NCI-H524 treated with DMSO at 0.1 percent for 48 hours (cell line): ENCODE data around the gene CREB5.

ENCODE experiments used
- DNase-seq: peaks from one replicate; lab custom pipeline; 2025; lab: John Stamatoyannopoulos, UW

The CREB5 gene

DNA sequence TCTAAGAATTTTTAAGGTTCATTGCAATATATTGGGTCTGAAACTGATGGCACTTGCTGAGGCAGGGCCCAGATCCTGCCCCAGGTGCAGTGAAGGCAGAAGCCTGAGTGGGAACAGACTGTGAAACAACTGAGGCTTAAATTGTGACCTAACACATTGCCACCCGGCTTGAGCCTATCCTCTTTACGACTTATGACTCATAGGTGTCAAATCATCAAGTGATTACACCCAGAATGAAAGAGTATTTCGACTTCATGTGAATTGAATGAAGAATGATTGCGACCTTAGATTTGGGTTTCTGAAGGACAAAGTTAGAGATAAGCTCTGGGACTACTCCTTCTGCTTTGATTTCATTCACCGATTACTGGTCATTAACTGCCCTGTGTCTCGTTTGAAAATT is 200.9 kb downstream of the CREB5 start:
- DNase-seq, result no peak

DNA sequence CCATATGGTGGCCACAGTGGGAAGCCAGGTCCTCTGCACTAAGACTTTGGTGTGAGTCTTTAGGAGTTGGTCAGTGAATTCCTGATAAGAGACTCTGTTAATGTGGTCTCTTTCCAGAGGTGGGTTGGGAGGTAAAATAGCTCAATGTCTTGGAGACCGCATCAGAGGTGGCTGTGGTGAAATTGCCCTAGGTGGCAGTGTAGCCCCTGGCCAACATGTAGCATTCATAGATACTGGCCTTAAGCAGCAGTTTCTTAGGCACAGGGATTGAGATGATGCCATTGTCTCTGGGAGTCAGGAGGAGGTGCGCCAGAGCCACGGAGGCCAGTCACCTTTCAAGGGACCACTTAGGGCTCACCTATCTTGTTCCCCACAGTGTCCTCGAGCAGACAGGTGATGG is 202.8 kb downstream of the CREB5 start:
- DNase-seq, result no peak

DNA sequence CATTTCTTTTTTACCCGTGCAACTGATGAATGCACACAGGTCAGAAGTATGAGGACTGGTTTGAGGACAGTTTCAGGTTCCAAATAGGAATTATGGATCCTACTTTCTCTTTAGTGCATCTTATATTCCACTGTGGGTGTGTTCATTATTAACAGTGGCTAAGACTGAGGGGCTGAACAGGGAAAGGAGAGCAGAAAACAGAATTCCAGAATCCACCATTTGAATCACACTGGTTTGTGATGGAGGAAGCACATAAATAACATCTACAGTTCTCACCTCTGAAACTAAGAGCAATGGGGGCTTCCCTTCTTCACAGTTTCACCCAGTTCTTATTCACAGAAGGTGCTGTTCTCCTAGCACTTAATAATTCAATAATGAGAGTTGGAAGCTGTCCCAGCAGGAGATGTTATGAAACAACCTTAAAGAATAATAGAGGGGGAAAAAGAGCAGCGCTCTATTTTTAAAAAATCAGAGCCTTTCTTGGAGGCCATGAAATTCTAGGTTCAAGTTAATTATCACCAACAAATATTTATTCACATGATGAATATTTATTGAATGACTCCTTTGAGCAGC is 205.1 kb downstream of the CREB5 start:
- no peak for DNase-seq

DNA sequence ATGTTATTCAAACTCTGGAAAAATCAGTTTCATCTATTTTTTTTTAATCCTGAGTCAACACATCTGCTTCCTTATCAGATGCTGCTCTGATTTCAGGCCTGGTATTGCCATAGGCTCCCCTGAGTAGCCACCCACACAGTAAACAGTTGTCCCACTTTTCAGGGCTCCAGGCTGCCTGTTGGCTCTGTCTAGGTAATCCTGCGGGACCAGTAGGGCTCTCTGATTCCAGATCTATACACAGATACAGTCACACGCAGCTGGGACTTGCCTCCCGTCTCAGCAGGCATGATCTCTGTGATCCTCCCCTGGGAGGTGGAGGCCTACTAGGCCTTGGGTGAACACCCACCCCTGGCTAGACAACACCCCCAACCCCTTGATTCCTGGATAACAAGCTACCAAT is 206.1 kb downstream of the CREB5 start:
- DNase-seq, result no peak

DNA sequence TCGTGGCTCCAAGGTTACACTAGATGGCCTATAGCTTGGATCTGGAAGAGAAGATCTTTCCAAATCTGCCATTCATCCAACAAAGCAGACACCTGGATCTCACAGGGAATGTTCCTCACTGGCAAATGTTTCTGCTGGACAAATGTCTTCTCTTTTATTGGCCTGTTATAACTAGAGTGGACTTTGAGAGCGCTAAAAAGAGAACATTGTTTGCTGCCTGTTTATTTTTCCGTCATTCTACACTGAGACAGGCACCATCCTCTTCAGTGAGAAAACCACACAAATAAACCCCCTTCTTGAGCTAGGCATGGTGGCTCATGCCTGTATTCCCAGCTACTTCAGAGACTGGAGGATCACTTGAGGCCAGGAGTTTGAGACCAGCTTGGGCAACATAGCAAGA is 206.9 kb downstream of the CREB5 start:
- no peak for DNase-seq

DNA sequence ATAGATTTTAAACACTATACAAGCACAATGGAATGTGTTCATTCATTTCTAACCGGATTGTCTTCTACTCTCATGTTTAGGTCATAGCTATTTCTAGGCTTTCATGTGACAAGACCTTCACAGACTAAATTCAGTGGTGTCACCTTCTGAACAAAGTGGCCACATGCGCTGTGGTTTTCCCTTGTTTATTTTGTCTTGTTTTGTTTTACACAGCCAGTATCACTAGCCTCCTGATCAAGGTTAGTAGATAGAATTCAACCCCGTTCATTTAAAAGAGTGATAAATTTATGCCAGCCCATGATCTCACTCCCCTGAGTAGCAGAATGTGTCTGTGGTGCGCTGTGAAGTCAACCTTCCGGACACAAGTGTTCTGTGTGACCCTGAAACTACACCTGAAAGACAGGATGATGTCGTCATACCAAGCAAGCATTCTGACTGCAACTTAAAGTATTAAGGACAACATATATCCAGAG is 209.1 kb downstream of the CREB5 start:
- no peak for DNase-seq

DNA sequence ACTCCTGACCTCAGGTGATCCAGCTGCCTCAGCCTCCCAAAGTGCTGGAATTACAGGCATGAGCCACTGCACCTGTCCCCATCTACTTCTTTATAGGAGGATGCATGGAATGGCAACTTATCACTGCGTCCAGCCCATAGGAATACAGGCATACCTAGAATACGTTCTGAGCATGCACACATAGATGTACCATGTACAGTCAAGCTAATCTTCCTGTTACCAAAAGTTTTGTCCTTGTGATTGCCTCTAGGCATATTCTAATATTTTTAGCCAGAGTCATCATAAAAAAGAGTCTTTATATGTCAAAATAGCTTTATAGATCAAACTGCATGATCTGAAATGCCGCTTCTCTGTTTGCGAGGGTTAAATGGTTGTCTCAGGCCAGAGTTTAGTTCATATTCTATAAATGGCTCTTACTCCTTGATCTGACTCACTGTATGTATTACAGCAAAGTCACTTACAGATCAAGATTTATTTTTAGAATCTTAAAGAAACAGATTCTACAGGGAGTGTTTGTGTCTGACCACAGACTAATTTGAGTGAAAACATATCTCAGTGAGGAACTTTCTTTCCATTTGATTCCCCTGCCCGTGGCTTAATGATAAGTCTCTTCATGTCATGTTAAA is 210.9 kb downstream of the CREB5 start:
- DNase-seq, result no peak

DNA sequence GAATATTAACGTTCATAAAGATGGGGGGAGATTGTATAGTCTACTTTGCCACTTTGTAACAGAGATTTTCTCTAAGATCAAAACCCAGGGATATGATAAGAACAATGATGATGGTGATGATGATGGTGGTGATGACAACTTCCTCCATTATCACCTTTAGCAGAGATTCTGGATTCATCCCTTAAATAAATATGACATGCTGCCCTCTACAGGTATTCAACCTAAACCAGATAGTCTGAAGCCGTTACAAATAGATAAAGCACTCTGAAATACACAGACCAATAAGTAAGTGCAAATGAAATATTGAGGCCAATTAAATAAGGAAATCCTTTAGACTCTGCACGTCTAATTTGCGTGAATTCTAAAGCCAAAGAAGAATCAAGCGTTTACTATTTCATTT is 211.5 kb downstream of the CREB5 start:
- no peak for DNase-seq

DNA sequence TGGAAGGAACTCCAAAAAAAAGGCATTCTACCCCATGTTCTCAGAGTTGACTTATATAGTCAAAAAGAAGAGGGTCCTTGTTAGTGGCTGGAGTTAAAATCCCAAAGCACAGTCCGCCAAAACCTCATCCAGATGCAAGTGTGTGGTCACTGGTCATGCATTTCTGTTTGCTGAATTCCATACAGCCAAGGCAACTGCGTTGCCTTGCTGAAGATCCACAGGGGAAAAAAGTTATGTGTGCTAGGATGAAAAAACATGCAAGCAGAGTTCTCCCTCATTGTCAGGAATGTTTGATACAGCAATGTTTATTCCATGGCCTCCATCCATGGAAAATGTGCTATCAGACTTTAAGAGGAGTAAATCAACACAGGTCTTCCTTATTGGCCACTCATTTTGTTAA is 213.1 kb downstream of the CREB5 start:
- DNase-seq, result no peak

DNA sequence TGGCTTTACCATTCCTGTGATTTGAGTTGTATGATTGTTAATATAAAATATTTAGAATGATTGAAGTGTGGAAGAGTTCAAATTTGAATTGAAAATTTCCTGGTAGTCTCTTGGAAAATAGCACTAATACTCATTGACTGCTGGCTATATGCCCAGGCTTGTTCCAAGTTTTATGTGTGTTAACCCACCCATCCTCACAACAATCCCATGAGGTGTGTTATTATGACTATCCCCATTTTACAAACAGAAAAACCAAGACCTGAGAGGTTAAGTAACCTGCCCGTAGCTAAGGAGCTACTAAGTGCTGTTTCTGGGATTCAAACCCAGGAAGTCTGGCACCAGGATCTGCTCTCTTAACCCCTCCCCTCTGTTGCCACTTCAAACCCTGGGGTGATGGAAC is 213.9 kb downstream of the CREB5 start:
- no peak for DNase-seq

DNA sequence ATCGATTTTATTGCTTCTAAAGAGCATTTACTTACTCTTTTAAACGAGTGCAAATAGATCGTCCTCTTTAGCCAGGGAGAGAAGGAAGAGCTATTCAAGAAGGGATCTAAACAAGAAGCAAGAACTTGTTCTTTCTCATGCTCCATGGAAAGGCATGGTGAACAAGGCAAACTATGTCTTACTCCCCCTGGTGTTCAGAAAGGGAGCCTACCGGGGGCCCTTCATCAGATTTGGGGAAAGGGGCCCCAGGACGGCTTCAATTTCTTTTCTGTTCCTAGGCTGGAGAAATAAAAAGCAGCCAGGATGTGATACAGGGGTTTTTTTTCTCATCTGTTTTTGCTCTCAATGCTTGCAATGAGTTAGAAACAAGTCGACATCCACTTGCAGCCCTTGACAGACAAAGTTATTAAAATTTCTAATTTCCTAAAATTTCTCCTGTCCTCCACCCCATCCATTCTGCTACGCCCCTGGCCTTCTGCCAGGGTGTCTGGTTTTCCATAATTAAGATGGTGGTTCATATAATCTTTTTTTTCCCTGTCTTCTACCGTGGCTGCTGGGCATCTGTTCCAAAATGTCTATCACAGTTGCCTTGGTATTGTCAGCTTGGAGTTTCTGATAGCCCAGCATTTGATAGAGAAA is 214.4 kb downstream of the CREB5 start:
- no peak for DNase-seq

DNA sequence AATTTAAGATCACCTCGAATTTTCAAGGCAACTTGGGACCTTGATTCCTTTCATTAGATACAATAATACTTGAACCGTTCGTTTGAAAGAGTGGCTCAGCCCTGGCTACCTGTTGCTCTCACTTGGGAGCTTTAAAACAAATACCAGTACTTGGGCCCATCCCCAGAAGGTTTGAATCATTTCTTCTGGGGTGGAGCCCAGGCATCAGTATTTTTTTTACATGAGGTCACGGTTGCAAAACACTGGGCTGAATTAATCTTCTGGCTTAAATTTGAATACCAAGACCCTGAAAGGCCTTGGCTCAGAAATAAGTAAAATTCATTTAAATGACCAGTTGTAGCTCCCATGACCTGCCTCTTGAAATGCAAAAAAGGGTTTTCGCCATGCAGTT is 214.9 kb downstream of the CREB5 start:
- no peak for DNase-seq

DNA sequence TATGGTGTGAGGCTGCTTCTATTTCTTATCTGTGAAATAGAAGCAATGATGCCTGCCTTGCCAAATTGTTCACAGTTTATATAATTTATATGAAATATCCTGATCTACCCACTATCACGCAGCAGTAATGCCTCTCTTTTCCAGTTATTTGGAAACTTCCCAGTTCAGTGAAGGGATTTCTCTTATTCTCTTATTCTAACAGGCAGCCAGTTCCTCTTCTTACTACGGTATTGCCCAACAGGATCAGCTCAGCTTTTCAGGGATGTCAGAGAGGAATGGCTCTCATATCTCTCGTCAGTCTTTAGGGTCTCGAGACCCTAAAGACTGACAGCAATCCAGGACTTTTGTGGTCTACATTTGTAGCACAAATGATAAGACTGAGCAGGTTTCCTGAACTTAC is 215.6 kb downstream of the CREB5 start:
- no peak for DNase-seq

DNA sequence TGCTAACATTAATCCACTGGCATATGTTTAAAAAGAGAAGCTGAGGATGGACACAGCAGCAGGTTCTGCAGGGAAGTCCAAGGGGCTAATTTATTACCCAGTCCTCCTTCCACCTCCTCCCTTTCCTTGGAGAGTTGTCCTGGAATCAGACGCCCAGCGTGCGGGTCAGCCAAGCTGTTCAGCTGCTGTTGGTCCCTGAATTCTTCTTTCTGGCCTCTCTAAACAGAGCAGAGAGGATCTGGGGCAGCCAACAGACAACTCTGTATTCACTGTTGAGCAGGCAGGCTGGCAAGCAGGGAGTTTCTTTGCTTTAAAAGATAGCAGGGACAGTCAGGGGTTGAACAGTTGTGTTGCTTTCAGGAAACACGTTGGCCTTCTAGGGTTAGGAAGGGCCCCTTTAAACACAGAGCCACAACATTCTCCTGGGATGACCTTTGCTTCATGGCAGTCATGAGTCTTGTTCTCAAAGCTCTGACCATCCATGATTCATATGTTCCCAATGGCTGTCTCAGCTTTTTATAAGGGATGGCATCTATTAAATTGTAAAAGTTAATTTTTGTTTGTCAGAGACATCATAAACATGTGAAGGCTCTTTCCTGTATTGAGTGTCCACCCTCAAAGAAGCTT is 217.0 kb downstream of the CREB5 start:
- DNase-seq, result no peak

DNA sequence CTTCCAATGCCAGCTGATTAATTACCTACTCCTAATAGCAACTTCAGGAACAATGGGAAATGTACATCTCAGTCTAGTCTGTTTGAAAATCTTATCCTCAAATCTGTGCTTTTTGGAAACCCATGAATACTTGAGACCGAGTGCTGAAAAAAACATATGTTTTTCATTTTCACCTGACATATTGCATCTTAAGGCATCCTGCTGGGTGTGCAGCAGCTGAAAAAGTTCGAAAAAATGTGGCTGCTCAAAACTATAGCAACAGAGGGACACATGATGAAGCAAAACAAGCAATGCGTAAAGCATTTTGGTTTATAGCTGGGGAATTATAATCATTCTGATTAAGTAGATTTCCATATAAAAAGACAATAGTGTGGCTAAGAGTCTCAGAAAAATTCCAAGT is 218.0 kb downstream of the CREB5 start:
- DNase-seq, result no peak

DNA sequence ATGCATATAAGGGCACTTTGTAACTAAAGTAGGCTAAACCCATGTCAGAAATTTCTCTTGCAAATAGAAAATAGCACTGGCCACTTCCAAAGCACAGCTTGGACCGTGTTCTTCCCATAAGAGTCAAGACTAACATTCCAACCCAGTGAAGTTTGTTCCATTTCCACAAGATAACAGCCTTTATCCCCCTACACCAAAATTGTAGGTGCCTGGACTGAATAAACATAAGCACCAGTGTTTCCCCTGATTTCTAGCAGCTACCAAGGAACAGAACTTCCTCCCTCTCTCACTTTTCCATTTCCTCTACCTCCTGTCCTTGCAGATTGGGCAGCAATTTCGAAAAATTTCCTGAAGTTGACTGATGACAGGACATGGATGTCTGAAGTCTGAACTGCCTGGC is 219.7 kb downstream of the CREB5 start:
- no peak for DNase-seq

DNA sequence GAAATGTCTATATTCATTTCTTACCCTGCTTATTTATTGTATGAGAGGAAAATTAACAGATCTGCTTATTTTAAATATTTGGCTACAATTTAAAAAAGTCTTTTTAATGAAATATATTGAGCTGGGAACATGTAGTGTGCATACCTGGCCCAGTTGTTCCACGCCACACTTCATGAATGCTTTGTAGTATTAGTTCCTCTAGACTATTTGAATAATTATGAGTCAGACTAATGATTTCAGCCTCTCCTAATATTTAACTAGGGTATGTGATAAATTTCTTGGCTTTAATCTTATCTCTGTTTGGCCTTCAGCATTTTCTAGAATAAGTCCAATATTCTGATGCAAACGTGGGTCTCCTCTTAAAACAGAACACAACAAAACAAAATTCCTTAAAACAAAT is 226.6 kb downstream of the CREB5 start:
- no peak for DNase-seq

DNA sequence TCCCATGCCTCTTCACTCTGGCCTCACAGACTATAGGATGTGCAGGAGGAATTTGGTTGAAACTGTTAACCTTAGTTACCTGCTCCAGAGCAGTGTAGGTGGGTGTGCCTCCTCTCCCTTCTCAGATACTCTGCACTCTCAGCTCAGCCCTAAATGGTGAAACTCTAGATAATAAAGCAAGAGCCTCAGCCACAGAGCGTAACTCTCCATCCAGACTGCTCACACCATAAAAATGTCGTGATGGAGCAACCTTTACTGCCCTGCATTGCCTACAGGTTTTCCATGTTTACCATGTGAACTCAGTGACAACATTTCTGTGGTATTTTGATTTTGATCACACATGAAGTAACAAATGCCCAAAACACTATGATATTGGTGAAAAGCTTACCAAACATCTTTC is 227.7 kb downstream of the CREB5 start:
- no peak for DNase-seq

DNA sequence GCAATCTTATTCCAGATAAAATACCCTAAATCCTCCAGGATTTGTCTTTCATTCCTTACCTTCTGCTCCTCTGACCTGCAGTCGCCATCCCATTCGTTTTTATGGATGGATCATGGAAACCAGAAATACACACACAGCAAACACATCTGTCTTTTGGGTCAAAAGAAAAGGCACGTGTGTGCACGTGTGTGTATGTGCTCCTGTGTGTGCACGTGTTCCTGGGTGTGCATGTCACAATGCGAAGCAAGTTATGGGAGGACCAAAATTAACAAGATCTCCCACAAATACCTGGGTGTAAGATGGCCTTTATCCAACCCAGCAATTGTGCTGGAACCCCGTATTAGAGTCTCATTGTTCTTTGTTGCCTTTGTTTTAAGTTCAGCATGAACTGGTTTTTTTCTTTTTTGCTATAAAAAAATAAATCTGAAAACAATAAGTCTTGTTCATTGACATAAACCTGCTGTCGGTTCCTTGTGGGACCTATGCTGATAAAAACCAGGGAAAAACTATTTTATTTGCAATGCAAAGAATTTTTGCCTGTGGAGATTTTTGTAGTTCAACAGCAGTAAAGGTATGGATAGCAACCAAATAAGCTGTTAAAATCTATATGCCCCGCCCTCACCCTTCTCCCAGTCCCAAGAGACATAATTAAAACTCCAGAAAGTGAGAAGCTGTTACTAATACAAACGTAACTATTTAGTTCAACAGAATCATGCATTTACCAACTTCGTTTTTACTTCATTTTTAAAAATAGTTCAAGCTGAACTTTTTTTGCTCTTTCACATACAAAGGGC is 229.6 kb downstream of the CREB5 start:
- DNase-seq, result no peak

DNA sequence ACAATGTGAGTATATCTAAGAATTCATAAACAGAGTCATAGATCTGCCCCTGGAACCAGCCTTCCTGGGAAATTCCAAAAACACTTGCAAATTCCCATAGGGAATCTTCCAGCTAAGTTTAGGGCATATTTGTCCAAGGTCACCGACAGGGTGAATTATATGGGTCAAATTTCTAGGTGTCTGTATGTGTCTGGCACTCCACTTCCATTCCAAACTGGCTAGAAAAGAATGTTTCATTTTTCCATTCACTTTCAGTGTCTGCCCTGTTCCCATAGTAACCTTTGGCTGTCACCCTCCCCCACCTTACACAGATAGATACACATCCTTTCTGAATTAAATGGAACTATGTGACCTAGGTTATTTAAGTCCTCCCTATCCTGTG is 230.9 kb downstream of the CREB5 start:
- DNase-seq, result no peak

DNA sequence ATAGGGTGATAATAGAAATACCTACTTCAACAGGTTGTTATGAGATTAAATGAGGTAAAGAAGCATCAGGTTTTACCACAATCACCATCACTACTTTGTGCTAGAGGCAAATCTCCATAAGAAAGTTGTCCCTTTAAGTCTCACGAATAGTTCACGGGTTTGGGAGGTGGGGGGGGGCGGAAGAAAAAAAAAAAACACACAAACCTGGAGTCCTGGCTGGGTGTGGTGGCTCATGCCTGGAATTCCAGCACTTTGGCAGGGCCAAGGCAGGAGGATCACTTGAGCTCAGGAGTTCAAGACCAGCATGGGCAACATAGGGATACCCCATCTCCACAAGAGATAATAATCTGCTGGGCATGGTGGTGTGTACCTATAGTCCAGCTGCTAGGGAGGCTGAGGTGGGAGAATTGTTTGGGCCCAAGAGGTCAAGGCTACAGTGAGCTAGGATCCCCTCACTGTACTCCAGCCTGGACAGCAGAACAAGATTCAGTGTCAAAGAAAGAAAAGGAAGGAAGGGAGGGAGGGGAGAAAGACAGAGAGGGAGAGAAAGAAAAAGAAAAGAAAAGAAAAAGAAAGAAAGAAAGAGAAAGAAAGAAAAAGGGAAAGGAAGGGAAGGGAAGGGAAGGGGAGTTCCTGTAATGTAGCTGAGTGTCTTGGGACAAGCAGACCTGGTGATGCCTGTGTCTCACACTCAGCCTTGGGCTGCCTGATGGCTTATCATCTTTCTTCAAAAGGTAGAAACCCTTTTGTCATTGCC is 231.4 kb downstream of the CREB5 start:
- no peak for DNase-seq

DNA sequence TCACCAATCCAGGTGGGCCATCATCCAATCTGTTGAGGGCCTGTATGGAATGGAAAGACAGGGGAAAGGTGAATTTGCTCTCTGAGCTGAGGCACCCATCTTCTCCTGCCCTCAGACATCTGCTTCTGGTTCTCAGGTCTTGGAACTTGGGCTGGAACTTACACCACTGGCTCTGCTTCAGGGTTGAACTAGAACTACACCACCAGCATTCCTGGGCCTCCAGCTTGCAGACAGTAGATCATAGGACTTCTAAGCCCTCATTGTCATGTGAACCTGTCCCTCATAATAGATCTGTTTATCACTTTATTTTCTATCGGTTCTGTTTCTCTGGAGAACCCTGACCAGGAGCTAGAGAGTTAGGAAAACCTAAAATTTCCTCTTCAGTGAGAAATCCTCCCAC is 233.5 kb downstream of the CREB5 start:
- no peak for DNase-seq
